Measurements from ENCODE around the gene MAPK1.
A peak's percentile ranks its signal among the peaks of the same experiment; 100 is the strongest.
"Not testable (repeated sequence)": the region's sequence is repeated elsewhere in the genome, so short reads cannot be mapped to it uniquely, and the experiment has no call there.

The MAPK1 gene

GRCh38 chr22:21744917-21745316 lies 122.5 kb downstream of the MAPK1 start:
- DNase-seq, result not testable (repeated sequence)

- DNase-seq, result no peak
Measured at GRCh38 chr22:21741790-21742189, 125.7 kb downstream of the MAPK1 start.

DNA sequence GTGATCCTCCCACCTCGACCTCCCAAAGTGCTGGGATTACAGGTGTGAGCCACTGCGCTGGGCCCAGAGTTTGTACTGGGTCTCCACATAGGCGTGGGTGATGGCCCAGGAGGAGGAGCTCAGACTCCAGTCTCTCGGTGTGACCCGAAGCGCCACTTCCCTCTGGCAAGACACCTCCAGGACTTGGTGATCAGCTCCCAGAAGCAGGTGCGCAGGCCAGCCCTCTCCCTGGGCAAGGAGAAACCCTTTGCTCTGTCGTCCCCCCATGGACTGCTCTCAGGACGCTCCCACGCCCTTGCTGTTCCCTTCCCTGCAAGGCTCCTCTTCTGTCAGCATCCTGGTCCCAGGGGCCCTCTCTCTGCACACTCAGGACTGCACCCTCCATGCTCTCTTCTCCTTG lies 126.4 kb downstream of the MAPK1 start:
- DNase-seq, result no peak

- no peak for DNase-seq
Measured at GRCh38 chr22:21739828-21740377, 127.5 kb downstream of the MAPK1 start.

DNA sequence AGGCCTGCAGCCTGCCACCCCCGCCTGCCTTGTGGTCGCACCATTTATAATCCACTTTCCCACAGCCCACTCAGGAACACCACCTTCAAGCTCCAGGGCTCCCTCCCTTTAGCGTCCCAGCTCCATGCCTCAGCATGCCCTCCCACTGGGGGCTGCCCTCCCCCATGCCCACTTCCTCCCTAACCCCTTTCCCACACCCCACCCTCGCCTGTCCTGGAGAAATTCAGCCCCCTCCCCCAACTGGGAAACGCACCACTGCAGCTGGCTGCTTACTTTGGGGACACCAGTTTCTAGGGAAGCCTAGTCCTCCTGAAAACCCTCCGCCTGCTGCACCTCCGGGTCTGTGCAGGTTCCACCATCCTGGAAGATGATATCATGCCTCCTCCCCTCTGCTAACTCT lies 128.5 kb downstream of the MAPK1 start:
- no peak for DNase-seq

GRCh38 chr22:21738081-21738480 lies 129.4 kb downstream of the MAPK1 start:
- DNase-seq, result no peak

DNA sequence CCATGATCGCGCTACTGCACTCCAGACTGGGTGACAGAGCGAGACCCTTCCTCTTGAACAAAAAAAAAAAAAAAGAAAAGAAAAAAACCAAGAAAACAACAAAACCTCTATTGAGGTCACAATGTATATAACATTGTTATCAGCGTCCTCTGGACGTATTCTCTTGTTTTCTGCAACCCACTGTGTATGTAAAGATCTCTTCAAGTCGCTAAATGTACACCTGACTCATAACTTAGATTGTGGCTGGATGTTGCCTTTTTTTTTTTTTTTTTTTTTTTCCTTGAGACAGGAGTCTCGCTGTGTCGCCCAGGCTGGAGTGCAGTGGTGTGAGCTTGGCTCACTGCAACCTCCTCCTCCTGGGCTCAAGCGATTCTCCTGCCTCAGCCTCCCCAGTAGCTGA lies 130.5 kb downstream of the MAPK1 start:
- no peak for DNase-seq

GRCh38 chr22:21736084-21736642 lies 131.3 kb downstream of the MAPK1 start:
- no peak for DNase-seq

GRCh38 chr22:21735200-21736083 lies 132.0 kb downstream of the MAPK1 start, which contains the start of gene YPEL1:
YPEL1 (minus strand) TSS chr22:21735794; CDS start chr22:21710744, 25,050 bp downstream.
- peak; percentile 76 for DNase-seq

GRCh38 chr22:21734540-21735199 lies 132.8 kb downstream of the MAPK1 start:
- DNase-seq, result no peak

GRCh38 chr22:21731503-21731902 lies 135.9 kb downstream of the MAPK1 start:
- DNase-seq, result no peak

DNA sequence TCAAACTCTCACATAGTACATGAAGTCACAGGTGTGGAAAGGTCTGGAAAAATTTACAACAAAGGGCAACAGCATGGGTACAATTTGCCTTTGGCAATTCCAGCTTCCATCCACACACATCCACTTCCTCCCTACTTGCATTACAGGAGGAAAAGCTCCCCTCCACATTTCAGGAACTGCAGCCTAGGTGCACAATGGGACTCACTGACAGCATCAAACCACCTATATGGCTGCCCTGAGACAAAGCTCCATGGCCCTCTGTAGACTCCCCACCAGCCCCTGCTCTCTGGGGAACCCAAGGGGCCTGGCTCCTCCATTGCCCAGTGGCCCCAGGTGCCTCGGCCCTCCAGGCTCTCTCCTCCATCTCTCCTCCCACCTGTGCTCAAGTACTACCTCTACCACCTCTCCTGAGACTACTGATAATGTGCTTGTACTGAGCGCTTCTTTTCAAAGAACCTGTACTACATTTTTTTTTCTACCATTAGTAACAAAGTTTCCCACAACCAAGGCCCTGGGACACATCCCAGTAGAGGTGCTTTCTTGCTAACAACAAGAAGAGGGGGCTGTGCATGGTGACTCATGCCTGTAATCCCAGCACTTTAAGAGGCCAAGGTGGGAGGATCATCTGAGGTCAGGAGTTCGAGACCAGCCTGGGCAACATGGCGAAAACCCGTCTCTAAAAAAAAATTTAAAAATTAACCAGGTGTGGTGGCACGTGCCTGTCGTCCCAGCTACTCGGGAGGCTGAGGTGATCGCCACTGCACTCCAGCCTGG lies 136.7 kb downstream of the MAPK1 start:
- DNase-seq, result no peak

- not testable (repeated sequence) for DNase-seq
Measured at GRCh38 chr22:21729184-21729583, 138.3 kb downstream of the MAPK1 start.

DNA sequence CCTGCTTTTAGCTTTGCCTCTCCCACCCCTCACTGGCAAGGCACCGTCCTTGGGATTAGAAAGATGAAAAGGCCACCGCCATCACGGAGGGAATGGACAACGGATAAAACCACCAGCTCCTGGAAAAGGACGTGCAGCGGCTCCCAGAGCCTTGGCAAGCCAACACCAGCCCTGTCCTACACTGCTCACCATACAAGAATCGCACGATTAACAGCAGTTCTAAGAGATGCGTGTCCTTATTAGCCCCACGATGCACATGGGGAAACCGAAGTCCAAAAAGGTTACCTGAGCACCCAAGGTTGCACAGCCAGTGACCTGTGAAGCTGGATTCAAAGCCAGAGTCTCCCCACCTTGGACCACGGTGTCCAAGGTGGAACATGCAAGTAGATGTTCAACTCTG lies 139.2 kb downstream of the MAPK1 start:
- no peak for DNase-seq

DNA sequence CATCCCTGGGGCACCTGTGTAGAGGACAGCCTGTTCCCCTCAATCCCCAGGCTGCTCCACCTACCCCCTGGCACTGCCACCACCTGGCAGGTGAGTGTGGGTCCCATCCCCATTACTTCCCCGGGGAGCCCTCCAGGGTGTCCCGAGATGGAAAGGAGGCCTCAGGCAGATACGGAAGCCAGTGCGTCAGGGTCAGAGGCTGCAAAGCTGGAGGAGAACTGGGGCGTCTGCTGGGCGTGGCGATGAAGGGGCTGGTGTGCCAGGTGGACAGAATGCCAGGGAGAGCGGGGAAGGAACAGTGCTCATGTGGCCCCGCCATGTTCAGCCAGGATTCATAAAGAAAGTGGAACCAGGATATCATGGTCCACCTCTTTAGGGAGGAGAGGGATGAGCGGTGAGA lies 139.7 kb downstream of the MAPK1 start:
- no peak for DNase-seq

GRCh38 chr22:21727159-21727558 lies 140.3 kb downstream of the MAPK1 start:
- no peak for DNase-seq

- DNase-seq, result peak; percentile 6
Measured at GRCh38 chr22:21726650-21727049, 140.8 kb downstream of the MAPK1 start.

- no peak for DNase-seq
Measured at GRCh38 chr22:21725956-21726649, 141.3 kb downstream of the MAPK1 start.

DNA sequence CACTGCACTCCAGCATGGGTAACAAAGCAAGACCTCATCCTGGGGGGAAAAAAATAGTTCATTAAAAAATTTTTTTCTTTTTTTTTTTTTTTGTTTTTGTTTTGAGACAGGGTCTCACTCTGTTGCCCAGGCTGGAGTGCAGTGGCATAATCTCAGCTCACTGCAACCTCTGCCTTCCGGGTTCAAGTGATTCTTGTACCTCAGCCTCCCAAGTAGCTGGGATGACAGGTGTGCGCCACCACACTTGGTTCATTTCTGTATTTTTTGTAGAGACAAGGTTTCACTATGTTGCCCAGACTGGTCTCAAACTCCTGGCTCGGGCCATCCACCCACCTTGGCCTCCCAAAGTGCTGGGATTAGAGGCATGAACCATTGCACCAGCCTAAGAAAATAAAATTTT lies 142.9 kb downstream of the MAPK1 start:
- not testable (repeated sequence) for DNase-seq

GRCh38 chr22:21721195-21721852 lies 146.1 kb downstream of the MAPK1 start:
- DNase-seq, result not testable (repeated sequence)

- DNase-seq, result not testable (repeated sequence)
Measured at GRCh38 chr22:21720191-21720859, 147.1 kb downstream of the MAPK1 start.
